ENCODE results near the gene FAM43A. TPM values are rescaled to one million over a fixed set of nuclear protein-coding genes. Genes with fewer than 3 reads are reported as not detected.

Gene FAM43A
- total RNA-seq, 1 donor from 2014 or later: 38.2 TPM

DNA sequence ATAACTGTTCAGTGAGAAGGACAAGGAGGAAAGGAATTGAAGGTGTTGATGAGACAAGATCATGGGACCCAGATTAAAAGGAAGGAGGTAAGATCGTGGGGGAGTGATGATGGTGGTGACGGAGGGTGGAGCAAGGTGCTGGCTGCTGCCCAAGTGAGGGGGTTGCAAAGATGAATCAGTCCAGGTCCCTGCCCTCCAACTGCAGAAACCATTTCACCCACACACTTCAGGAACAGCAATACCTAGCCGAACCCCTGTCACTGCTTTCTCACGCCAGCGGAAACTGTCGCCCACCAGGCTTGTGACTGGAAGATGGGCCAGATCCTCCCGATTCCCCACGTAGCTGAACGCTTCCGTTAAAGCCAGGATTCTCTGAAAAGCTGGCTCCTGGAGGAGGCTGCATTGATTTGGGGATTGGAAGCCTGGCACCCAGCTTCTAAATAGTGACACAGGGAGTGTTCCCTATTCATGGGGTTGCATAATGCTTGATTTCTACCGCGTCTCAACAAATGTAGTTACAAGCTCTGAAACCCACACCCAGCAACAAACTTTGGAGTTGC, 10.5 kb upstream of the FAM43A start:
- H3K4me1 Mint-ChIP-seq (ENCODE audit: unreplicated experiment): peaks cover 12% of the 10 kb centered on the region
- TF ChIP-seq CTCF (IDR thresholded peaks at IDR 0.05): no peak
- no peak for DNase-seq (ENCODE audit: extremely low spot score, unreplicated experiment)
- no peak overlapping the region for H3K4me3 Mint-ChIP-seq (ENCODE audit: unreplicated experiment)
- H3K9me3 Mint-ChIP-seq (ENCODE audit: unreplicated experiment): no peaks in the 10 kb centered on the region
- H3K27ac Mint-ChIP-seq (ENCODE audit: unreplicated experiment): no peak overlapping the region
- no peaks in the 10 kb centered on the region for H3K36me3 Mint-ChIP-seq (ENCODE audit: unreplicated experiment)
- peaks cover 32% of the 10 kb centered on the region for H3K27me3 Mint-ChIP-seq (ENCODE audit: unreplicated experiment)

GRCh38 chr3:194675680-194676079, 10.0 kb upstream of the FAM43A start:
- Mint-ChIP-seq H3K27ac (ENCODE audit: unreplicated experiment) (no peak overlapping the region), H3K4me3 (ENCODE audit: unreplicated experiment) (no peak overlapping the region)
- TF ChIP-seq CTCF (IDR thresholded peaks at IDR 0.05): no peak

DNA sequence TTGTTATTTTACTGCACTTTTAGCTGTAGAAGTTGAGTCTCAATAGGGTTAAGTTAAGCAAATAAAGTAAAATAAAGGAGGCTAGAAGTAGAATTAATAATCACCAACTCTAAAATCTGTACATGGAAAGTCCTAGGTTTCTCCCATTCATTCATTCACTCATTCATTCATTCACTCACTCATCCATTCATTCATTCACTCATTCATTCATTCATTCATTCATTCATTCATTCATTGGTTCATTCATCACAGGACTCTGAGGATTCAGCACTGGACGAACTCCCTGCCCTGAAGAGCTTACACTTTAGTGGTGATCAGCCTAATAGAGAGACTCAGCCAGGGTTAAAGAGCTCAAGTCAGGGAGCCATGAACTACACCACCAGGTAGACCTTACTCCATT, 9.2 kb upstream of the FAM43A start:
- Mint-ChIP-seq H3K4me3 (ENCODE audit: unreplicated experiment) (no peak overlapping the region), H3K4me1 (ENCODE audit: unreplicated experiment) (peaks cover 2% of the 10 kb centered on the region), H3K9me3 (ENCODE audit: unreplicated experiment) (no peaks in the 10 kb centered on the region), H3K27me3 (ENCODE audit: unreplicated experiment) (peaks cover 33% of the 10 kb centered on the region), H3K27ac (ENCODE audit: unreplicated experiment) (no peak overlapping the region), H3K36me3 (ENCODE audit: unreplicated experiment) (no peaks in the 10 kb centered on the region)
- DNase-seq (ENCODE audit: extremely low spot score, unreplicated experiment): no peak
- no peak for TF ChIP-seq CTCF (IDR thresholded peaks at IDR 0.05)

More at GRCh38 chr3:194675680-194676079, 10.0 kb upstream of the FAM43A start:
- H3K9me3 Mint-ChIP-seq (ENCODE audit: unreplicated experiment): no peaks in the 10 kb centered on the region
- peaks cover 32% of the 10 kb centered on the region for H3K27me3 Mint-ChIP-seq (ENCODE audit: unreplicated experiment)
- H3K36me3 Mint-ChIP-seq (ENCODE audit: unreplicated experiment): no peaks in the 10 kb centered on the region
- DNase-seq (ENCODE audit: extremely low spot score, unreplicated experiment): no peak
- peaks cover 8% of the 10 kb centered on the region for H3K4me1 Mint-ChIP-seq (ENCODE audit: unreplicated experiment)

- H3K27ac Mint-ChIP-seq (ENCODE audit: unreplicated experiment): no peak overlapping the region
- no peak for DNase-seq (ENCODE audit: extremely low spot score, unreplicated experiment)
- no peaks in the 10 kb centered on the region for H3K9me3 Mint-ChIP-seq (ENCODE audit: unreplicated experiment)
- peaks cover 13% of the 10 kb centered on the region for H3K4me1 Mint-ChIP-seq (ENCODE audit: unreplicated experiment)
- H3K27me3 Mint-ChIP-seq (ENCODE audit: unreplicated experiment): peaks cover 13% of the 10 kb centered on the region
- no peak overlapping the region for H3K4me3 Mint-ChIP-seq (ENCODE audit: unreplicated experiment)
- no peak for TF ChIP-seq CTCF (IDR thresholded peaks at IDR 0.05)
- H3K36me3 Mint-ChIP-seq (ENCODE audit: unreplicated experiment): no peaks in the 10 kb centered on the region
Observed at GRCh38 chr3:194680888-194681615, 4.6 kb upstream of the FAM43A start.

- Mint-ChIP-seq H3K27ac (ENCODE audit: unreplicated experiment) (no peak overlapping the region), H3K36me3 (ENCODE audit: unreplicated experiment) (peaks cover 3% of the 10 kb centered on the region), H3K9me3 (ENCODE audit: unreplicated experiment) (no peaks in the 10 kb centered on the region), H3K27me3 (ENCODE audit: unreplicated experiment) (peaks cover 4% of the 10 kb centered on the region), H3K4me3 (ENCODE audit: unreplicated experiment) (no peak overlapping the region), H3K4me1 (ENCODE audit: unreplicated experiment) (peaks cover 14% of the 10 kb centered on the region)
- DNase-seq (ENCODE audit: extremely low spot score, unreplicated experiment): no peak
- TF ChIP-seq CTCF (IDR thresholded peaks at IDR 0.05): no peak
Observed at GRCh38 chr3:194682189-194682693, 3.4 kb upstream of the FAM43A start.
